ENCODE data around the gene NAB1.

DNA sequence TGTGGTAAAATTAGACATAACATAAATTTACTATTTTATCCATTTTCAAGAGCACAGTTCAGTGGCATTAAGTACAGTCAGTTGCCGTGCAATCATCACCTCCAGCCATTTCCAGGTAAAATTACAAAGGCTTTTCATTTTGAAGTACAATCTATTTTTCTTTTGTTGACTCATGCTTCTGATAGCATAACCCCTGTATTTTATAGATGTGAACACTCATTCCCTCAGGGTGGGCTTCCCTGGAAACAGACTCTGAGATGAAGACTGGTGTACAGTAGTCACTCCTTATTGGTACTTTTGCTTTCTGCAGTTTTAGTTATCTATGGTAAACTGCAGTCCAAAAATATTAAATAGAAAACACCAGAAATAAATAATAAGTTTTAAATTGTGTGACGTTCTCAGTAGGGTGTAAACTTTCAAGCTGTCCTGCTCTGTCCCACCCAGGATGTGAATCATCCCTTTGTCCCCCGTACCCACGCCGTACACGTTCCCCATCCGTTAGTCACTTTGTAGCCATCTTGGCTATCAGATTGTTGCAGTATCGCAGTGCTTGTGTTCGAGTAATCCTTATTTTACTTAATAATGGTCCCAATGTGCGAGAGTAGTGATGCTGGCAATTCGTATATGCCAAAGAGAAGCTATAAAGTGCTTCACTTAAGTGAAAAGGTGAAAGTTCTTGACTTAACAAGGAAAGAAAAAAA, 41.1 kb upstream of the NAB1 start:
- TF ChIP-seq NFIC (IDR thresholded peaks at IDR 0.05; ENCODE audit: borderline replicate concordance) (no peak), FOSL2 (IDR thresholded peaks at IDR 0.05; ENCODE audit: borderline replicate concordance, low read depth) (no peak), POLR2AphosphoS5 (IDR thresholded peaks at IDR 0.05; ENCODE audit: low read depth, low read length) (no peak)
- TF ChIP-seq, protein P1, sequence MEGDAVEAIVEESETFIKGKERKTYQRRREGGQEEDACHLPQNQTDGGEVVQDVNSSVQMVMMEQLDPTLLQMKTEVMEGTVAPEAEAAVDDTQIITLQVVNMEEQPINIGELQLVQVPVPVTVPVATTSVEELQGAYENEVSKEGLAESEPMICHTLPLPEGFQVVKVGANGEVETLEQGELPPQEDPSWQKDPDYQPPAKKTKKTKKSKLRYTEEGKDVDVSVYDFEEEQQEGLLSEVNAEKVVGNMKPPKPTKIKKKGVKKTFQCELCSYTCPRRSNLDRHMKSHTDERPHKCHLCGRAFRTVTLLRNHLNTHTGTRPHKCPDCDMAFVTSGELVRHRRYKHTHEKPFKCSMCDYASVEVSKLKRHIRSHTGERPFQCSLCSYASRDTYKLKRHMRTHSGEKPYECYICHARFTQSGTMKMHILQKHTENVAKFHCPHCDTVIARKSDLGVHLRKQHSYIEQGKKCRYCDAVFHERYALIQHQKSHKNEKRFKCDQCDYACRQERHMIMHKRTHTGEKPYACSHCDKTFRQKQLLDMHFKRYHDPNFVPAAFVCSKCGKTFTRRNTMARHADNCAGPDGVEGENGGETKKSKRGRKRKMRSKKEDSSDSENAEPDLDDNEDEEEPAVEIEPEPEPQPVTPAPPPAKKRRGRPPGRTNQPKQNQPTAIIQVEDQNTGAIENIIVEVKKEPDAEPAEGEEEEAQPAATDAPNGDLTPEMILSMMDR (IDR thresholded peaks at IDR 0.05): no peak

Data from SK-N-SH (cell line).